ENCODE measurements around the gene C7.

C7 gene

GRCh38 chr5:40928886-40929448 lies 19.7 kb downstream of the C7 start:
- no peak for DNase-seq

DNA sequence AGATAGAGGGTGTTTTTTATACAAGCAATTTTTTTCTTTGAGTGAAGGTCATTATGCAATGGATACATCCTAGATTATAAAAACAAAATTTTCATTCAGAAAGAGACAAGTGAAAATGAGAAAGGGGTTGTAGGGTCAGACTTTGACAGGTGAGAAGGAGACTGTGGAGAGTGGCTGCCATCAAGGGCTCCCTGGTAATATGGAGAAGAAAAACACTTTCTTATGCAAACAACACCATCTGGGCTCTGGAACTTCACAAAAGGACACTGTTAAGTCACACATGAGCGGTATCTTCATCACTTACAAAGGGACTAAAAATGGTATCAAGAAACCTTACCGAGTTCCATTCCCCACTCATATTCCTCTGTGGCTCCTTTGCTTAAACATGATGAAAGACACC lies 23.5 kb downstream of the C7 start:
- DNase-seq, result no peak

- no peak for DNase-seq
Observed at GRCh38 chr5:40937075-40937474, 27.8 kb downstream of the C7 start.

GRCh38 chr5:40939753-40940152 lies 30.5 kb downstream of the C7 start:
- DNase-seq, result no peak

- DNase-seq, result no peak
Observed at GRCh38 chr5:40945111-40945510, 35.8 kb downstream of the C7 start.

DNA sequence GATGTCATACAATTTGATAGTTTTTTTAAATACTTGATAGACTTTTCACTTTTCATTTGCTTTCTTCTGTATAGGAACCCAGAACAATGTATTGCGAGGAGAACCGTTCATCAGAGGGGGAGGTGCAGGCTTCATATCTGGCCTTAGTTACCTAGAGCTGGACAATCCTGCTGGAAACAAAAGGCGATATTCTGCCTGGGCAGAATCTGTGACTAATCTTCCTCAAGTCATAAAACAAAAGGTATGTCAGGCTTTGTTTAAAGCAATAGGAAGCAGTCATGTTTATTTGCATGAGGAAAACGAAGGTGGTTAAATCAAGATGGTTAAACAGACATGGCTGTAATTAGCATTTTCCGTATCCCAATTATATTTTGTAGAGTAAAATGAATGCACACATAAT lies 46.0 kb downstream of the C7 start:
- no peak for DNase-seq

DNA sequence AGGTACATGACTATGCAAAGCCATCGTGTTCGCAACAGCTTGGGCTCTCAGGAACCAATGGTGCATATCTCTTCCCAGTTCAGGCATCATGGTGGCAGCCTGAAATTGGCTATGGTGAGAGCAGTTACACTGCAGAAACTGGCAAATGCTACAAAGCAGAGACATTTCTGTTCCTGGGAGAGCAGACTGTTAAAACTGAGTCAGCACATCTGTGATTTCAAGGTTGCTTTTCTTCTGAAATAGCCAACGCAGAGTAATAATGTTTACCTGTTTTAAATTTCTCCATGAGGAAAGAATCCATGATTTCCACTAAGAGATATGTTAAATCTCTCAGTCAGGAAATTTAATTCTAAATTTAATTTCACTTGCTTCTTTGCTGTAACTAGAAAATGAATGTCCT lies 47.8 kb downstream of the C7 start:
- no peak for DNase-seq

DNA sequence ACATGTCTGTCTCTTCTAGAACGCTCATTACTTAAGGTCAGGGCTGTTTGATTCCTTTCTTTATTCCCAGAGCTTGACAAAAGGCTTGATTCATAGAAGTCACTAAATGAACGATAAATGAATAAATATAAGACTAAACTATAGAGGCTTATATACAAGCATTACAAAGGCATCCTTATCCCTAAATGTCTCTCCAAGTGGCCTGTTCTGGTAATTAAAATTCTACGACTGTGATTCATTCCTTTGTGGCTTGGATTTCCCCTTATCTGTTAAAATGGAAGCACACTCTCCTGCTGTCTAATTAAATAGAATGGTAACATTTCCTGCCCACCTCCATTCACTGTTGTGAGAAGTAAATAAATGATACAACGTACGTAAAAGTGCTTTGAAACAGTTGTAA lies 49.5 kb downstream of the C7 start:
- no peak for DNase-seq

- no peak for DNase-seq
Observed at GRCh38 chr5:40960037-40960436, 50.7 kb downstream of the C7 start.

DNA sequence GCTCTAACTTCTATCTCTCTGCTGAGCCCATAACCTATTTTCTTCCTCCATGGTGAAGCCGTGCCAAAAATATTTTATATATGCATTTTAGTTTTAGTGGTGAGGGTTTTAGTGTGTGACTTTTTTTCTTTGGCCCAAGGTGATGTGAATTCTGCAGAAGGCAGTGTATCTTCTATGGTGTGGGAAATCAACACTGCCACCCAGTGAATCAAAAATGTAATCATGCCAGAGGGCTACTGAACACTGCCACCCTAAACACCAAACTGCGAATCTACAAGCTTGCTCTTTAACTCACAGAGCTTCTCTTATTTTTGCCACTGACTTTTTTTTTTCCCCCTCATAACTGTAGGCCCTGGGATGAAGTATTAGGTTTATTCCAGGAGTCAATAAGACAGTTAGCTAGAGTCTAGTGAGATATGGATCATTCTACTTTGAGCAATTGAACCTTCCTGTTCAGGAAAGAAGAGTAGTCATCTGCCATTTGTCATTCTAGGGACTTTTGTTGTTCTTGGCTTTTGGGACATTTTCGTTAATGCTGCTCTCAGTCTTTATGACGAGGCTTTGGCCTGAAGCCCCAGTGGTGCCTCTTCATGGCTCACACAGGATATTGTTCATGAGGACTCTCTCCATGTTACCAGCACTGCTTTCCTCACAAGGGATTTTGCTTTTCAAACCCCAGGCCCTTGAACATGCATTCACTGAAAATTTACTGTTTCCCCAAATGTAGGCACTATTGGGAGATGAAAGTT lies 53.1 kb downstream of the C7 start:
- DNase-seq, result no peak

GRCh38 chr5:40972434-40972833 lies 63.1 kb downstream of the C7 start:
- DNase-seq, result no peak

DNA sequence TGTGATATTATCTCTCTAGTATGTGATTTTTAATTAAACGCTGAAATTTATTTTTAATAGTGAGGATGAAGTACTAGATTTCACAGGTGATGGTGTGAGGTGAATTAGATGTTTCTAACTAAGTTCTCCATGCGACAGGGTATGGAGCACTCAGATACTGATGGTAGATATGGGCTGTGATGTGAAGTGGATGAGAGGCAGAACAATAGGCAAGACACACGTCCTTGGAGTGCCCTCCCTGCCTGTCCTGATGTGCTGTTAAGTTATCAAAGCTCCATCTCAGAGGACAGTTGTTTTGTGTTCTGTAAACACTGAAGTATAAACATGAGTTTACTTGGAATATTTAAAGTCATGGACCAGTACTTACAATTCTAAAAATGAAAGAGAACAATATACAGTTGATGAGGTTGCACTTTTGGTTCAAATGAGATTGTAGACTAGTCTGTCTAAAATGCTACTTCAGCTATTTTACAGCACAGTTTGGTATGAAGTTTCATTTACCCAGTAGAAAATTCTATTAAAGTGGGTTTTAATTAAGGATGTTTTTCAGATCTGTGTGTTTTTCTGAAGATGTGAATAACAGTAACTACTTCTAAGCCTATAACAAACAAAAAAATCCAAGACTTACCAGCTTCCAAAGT lies 64.2 kb downstream of the C7 start:
- DNase-seq, result no peak

DNA sequence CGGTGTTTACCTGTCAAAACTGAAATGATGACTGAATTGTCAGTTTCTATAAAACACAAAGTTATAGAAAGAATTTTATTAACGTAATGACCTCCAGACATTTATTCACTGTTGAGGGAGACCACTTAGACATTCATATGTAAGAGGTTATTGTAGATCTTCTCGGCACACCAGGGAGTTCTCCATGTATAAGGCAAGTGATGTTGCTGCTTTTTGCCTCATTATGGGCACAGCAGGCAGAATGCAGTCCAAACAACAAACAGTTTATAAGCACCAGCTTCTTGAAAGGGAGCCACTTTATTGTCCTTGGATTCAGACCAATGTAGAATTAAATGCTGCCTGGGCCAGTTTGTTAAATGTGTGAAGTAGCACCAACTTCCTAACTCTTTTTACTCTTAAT lies 66.7 kb downstream of the C7 start:
- DNase-seq, result no peak

DNA sequence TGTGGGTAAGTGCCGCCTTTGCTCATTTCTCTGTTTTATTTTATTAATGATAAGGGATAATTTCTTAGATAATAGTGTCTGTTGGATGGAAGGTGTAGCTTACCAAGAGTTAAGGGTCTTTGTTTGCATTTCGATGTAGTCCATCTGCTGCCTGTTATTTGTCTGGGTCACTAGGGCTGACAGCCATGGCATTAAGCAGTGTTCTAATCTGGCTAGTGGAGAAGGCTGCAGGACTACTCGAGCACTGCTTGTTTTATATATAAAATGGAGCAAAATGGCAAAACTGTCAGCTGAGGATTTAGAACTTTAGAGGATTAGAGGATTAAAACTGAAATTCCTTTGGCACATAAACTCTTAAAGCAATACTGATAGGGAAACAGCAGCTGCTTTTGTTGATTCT lies 67.5 kb downstream of the C7 start:
- no peak for DNase-seq

DNA sequence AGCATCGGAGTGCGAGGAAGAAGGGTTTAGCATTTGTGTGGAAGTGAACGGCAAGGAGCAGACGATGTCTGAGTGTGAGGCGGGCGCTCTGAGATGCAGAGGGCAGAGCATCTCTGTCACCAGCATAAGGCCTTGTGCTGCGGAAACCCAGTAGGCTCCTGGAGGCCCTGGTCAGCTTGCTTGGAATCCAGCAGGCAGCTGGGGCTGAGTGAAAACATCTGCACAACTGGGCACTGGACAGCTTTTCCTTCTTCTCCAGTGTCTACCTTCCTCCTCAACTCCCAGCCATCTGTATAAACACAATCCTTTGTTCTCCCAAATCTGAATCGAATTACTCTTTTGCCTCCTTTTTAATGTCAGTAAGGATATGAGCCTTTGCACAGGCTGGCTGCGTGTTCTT lies 72.1 kb downstream of the C7 start:
- no peak for DNase-seq

DNA sequence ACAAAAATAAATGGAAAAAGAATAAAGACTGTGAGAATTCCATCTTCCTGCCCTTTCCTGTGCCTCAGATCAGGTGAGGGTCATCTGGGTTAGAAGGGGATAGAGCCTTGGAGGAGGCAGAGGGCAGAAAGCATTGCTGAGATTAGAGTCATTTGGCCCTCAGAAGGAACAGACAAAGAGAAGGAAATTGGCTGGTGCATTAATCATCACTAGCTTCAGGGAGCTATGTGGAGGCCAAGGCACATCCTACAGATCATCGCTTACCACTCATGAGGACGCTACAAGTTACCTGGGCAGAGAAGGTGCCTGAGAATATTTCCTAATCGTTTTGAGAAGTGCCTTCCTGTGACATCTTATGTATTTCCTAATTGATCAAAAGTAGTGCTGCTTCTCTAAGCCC lies 74.5 kb downstream of the C7 start:
- no peak for DNase-seq

DNA sequence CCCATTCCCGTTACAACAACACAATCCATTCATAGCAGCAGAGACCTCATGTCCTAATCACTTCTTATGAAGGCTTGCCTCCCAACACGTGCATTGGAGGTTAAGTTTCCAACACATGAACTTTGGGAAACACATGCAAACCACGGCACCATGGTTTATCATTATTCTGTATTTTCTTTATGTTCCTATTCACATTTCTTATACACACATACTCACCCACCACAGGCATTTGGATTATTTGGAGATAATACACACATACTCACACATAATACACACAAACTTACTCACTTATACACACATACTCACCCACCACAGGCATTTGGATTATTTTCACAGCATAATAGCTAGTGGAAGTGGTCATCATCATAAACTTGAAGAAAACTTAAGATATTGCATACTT lies 75.6 kb downstream of the C7 start:
- no peak for DNase-seq

DNA sequence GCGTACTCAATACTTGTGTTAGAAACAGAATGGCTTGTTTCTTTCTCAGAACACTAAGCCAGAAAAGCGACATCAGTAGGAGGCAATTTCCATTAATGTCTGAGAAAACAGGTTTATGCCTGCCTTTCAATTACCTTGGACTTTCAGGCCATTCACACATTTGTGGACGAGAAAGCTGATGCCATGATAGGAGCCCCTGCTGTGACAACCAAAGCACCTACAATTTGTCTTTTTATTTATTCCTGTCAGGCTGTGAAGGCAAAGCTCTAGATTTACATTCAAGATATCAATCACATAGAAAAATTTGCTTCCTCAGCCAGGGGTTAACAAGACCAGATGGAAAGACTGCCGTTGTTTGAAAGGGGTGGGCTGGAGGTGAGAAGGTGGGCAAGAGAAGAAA lies 76.2 kb downstream of the C7 start:
- no peak for DNase-seq

GRCh38 chr5:40986666-40987065 lies 77.4 kb downstream of the C7 start:
- no peak for DNase-seq

- no peak for DNase-seq
Observed at GRCh38 chr5:40987349-40987748, 78.1 kb downstream of the C7 start.

DNA sequence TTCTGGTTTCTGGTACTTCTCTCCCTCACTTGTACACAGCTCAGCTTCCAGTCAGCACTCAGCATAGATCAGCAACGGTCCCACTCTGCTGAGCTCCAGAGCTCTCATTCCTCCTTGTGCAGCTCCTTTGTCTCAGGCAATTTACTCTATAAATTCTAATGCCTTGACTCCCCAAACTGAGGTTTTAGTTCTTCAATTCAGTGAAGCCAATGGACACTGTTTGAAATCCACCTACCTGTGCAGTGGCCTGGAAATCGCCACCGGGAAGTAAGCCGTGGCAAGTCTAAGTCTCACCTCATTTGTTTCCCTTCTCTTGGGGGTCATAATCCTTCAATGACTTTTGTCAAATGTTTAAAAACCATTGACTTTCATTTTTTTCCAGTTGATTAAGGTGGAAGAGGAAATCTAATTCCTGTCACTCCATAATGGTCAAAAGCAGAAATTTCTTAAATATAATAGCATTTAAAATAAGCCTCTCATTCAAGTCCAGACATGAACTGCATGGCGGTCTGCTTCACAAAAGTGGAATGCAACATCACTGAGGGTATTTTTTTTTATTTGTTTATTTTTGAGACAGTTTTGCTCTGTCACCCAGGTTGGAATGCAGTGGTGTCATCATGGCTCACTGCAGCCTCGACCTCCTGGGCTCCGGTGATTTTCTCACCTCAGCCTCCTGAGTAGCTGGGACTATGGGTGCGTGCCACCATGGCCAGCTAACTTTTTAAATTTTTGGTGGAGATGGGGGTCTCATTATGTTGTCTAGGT lies 79.6 kb downstream of the C7 start:
- DNase-seq, result no peak

- no peak for DNase-seq
Observed at GRCh38 chr5:40991168-40991980, 82.1 kb downstream of the C7 start.
